ENCODE data around the gene GATAD2A.
"Not testable (repeated sequence)": the region's sequence is repeated elsewhere in the genome, so short reads cannot be mapped to it uniquely, and the experiment has no call there.

GATAD2A gene

DNA sequence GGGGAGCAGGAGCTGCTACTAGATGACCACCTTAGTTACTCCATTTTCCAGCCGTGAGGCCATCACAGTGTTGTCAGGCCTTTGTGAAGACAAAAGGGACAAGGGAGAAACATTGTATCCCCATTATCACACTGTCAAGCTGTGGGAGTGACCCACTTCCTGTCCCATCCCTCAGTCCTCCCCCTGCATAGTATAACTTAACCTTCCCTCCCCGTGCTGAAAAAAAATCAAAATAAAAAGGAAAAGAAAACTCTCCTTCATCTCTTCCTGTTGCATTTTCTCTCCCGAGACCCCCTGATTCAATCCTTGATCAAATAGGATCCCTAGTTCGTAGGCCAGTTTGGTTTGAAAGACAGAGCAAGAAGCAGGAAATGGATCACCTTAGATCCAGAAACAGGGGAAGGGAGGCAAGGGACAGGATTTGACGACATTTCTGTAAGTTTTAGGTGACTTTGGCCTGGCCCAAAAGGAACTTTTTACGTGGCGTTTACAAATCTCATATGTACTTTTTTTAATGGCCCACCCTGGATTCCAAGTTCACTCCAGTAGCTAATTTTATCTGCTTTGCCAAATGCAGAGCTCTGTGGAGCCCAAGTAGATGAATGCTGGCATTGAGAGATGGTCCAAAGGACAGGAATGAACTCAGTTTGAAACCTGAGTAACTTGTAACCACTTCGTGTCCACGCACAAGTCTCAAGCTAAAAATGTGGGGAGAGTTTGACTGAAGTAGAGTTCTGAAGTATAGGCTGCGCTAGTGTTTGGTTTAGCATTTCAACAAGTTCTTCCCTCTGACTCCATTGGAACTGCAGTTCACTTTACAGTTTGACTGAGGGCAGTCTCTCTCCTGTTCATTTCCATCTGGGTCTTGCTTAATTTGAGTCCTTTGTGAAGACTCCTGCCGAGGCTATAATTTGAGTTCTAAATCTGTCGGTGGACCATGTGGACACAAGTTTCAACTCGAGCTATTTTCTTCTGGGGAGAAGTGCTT is 16.6 kb upstream of the GATAD2A start:
- no peak for DNase-seq

DNA sequence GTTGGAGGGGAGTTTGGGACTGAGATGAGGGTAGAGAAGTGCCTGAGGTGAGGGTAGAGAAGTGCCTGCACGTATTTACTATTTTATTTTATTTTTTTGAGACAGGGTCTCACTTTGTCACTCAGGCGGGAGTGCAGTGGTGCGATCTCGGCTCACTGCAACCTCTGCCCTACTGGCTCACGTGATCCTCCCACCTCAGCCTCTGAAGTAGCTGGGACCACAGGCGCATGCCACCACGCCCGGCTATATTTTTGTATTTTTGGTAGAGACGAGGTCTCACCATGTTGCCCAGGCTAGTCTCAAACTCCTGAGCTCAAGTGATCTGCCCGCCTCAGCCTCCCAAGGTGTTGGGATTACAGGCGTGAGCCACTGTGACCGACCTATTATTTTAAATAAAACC is 15.8 kb upstream of the GATAD2A start:
- not testable (repeated sequence) for DNase-seq

GRCh38 chr19:19394333-19394732 is 11.1 kb upstream of the GATAD2A start:
- DNase-seq = not testable (repeated sequence)

DNA sequence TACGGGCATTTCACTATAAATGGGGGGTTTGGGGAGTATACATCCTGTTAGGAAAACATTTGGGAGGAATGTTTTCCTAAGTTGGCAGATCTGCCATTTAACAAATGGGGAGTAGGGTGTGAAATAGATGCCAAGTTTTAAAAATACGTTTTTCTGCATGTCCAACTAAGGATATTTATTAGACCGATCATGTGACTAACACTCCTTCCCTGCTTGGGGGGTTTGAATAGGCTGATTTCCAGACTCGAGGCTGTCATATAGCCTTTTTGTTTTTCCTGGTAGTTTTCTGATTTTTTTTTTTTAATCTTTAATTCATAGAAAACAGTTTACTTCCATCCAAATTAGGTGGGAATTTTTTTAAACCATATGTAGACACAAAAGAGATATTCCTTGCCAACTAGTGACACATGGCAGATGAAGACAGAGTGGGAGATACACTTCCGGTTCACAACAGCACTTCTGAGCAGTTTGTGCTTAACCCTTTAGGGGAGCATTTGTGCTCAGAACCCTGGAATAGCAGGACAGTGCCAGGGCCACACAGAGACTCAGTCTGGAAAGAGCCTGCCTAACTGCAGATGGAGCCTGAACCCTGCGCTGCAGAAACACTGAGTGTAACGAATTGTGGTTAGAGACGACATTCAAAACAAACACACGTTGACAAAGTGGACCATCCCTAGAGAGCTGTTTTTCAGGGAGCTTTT is 5.6 kb upstream of the GATAD2A start:
- no peak for DNase-seq

- DNase-seq = no peak
Observed at GRCh38 chr19:19402656-19403372, 2.7 kb upstream of the GATAD2A start.

- peak in 1 of 2 experiments; percentile 38 for DNase-seq
Observed at GRCh38 chr19:19403373-19403901, 2.0 kb upstream of the GATAD2A start.

DNA sequence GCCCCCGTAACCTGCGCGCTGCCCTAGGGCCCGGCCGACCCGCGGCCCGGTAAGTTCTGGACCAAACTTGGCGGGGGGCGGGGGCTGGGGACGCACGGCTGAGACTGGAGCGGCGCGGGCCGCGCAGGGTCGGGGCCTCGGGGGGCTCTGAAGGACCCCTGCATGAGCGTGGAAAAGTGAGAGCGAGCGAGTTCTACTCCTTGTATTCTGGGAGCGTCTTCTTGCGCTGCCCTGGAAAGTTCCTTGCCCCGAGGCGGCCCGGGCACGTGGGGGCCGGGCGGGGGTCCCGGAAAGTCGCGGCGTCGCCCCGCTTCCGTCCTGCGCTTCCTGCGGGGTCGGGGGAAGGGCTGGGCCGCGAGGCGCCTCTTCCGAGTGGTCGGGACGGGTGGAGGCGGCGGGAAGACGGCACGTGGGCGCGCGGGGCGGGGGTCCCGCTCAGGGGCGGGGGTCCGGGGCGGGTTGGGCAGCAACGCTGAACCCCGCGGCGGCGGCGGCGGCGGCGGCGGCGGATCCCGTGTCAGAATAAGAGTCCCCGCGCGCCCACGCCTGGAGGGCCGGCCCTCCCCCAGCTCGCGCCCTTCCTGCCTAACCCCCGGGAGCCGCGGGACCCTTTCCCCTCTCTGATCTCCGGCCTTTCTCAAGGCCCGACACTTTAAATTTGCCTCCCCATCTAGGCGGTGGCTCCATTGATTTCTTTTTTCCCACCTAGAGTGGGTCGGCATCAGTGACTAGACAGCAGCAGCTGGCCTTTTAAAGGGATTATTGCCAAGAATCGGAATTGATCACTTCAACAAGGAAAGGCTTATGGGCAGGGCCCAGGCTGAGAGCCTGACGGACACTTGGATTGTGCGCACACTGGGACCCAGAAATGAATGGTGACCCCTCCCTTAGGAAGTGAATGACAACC is 749 bp downstream of the GATAD2A start:
- DNase-seq = peak; percentile 38 to 61

- DNase-seq = peak; percentile 29 to 63
Observed at GRCh38 chr19:19406878-19407632, 1.6 kb downstream of the GATAD2A start.

DNA sequence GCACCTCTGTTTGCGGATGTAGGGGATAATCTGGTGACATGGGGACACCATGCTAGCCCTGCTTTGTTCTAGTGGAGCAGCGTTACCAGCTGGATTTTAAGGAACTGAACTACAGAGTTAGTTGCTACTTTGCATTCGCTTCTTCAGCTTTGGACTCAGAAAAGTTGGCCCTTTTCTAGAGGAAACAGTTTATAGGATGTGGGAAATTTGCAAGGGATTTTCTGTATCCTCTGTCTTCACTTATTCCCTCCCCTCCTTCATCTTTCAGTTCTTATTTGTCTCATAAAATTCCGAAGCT is 2.1 kb downstream of the GATAD2A start:
- no peak for DNase-seq

- DNase-seq = no peak
Observed at GRCh38 chr19:19409205-19409604, 3.7 kb downstream of the GATAD2A start.

DNA sequence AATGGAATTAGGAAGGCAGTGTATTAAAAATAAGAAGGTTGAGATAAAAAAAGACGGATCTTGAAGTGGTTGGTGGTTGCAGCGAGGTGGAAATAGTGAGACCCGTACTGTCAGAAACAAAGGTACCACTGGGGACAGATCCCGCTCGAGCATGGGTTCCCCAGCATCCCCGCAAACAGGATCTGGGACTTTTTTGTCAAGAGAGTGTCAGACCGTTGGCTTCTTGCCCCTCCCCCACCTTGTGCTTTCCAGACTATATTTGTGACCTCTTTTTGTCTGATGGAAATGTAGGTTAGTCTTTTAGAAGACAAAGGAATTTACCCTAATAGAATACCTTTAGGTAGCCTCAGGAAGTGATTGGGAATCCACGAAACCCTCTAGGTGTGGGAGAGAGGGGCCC is 4.2 kb downstream of the GATAD2A start:
- no peak for DNase-seq

DNA sequence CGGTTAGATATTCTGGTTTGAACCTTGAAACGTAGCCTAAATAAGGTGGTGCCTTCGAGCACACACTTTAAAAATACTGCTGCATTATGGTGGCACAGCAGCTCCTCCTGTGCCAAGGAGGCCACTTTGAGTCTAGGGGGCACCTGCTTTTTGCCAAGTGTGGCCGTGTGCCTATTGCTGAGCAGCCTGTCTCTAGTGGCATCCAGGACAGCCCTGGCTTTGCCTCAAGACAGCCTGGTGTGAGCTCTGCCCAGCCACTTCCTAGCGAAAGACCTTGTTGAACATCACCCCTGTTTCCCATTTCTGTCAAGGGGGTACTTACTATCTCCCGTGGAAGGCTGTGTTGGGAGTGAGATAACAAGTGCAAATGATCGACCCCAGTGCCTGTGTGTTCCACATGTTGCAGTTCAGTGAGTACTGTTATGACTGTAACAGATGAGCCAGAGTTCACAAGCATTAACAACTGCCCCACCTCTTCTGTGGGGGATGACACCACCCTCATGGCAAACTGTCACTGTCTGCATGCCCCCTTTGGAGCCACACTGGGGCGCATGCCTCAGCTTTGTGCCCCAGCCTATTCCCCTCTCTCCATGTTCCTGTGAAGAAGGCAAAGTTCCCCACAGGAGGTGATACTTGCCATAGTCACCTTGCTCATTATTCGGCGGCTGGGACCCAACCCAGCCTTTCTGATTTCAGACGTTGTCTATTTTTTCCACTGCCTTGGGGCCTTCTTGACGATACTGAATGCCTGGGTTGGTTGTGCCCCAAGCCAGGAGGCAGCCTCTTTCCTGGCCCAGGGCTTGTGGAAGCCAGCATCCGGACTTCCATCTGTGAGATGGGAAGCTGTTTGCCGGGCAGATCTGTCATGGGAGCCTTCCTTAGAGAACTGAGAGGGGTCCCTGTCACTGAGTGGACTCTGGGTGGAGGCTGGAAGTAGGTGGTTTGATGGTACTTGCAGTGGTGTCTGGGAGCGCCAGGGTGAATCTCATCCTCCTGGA is 5.4 kb downstream of the GATAD2A start:
- peak in 1 of 2 experiments; percentile 28 for DNase-seq

DNA sequence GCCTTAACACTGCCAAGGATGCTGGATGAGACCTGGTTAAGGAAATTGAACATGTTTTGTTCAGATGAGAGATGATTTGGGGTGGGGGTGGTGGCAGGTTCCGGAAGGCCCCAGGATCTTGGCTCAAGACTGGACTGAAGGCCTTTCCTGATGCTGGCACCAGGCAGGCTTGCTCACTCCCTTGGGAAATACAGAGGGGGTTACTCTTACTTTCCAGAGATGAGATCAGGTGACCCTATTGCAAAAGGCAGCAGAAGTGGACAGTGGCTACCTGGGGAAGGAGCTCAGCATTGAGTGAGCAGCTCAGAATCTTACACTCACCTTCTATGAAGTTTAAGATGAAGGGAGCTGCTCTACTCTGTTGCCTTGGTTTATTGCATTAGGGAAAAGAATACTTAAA is 10.8 kb downstream of the GATAD2A start:
- DNase-seq = no peak

DNA sequence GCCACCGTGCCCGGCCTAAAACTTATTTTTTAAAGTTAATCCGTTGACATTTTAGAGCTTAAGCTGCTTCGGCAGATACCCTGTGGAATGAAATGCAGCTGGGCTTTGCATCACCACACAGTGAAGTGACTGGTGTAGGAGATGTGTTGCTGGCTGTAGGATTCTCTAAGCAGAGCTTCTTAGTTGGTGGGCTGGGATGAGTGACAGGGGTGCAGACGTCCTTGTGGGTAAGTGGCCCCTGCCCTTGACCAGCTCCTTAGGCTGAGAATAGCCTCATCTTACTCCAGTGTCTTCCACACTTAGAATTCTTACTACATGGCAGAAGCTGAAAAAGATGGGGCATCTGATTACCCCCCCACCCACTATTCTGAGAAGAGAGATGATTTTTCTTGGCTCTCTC is 11.6 kb downstream of the GATAD2A start:
- no peak for DNase-seq

GRCh38 chr19:19417628-19418245 is 12.3 kb downstream of the GATAD2A start:
- no peak for DNase-seq

DNA sequence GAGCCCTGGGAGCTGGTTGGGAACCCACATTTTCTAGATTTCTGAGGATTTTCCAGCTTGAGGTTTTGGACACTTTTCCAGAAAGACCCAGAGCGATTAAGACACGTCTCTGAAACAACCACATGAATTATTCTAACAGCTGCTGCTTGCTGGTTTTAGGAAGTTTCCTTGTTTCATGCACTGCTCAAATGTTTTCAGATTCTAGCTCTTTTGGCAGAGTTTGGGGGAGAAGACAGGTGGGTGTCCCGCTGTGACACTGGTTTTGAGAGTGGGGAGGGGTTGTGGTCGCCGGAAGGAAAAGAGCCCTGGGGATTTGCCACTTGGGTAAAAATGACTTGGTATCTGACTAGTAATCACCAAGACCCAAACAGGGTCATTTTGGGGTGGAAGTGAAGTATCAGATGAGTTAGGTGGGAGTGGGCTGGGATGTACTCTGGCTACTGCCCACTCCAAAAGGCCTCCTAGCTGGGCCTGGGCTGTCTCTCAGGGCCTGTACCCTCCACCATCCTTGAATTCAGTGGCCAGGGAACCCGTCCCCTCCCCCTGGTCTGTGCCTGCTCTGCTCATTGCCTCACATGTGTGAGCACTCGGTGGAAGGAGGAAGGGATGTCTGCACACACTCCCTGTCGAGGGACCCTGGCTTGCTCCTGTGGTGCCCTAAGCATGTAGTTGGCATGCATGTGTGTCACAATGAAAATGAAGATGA is 13.2 kb downstream of the GATAD2A start:
- no peak for DNase-seq

DNA sequence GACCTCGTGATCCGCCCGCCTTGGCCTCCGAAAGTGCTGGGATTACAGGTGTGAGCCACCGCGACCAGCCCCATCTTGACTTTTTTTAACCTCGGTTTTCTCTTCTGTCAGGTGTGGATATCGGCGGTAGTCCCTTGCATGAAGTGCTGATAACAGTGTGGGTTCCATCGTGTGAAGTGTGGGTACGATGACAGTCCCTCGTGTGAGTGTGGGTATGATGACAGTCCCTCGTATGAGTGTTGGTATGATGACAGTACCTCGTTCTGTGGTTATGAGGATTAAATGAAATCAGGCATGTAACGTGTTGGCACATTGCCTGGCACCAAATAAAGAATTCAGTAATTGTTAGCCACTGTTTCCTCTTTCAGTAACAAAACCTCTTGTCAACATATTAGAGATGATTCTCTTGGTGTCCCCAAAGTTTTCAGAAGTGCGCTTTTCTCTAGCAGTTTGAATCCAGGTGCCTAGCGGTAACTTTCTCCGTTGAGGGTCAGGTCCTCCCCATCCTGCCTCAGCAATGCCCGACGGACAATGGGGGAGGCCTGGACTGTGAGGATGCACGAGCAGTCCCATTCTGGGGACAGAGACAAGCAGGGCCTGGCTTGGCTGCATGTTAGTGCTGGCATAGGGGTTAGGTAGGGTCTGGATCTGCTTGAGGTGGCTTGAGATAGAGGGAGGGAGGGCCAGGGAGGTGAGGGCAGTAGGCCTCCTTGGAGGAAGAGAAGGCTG is 15.3 kb downstream of the GATAD2A start:
- DNase-seq = peak in 1 of 2 experiments; percentile 16

GRCh38 chr19:19421299-19421696 is 15.8 kb downstream of the GATAD2A start:
- DNase-seq = no peak
